GM19043 (cell line): ENCODE results near the gene MDFI.

ENCODE experiments used
- ATAC-seq: cut with Tn5 transposase; IDR thresholded peaks from one replicate; pipeline ENCODE4 v1.9.1; 2021; ENCODE audit warnings: low read depth; ENCODE audit not compliant: unreplicated experiment

The MDFI gene, protein sequence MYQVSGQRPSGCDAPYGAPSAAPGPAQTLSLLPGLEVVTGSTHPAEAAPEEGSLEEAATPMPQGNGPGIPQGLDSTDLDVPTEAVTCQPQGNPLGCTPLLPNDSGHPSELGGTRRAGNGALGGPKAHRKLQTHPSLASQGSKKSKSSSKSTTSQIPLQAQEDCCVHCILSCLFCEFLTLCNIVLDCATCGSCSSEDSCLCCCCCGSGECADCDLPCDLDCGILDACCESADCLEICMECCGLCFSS

DNA sequence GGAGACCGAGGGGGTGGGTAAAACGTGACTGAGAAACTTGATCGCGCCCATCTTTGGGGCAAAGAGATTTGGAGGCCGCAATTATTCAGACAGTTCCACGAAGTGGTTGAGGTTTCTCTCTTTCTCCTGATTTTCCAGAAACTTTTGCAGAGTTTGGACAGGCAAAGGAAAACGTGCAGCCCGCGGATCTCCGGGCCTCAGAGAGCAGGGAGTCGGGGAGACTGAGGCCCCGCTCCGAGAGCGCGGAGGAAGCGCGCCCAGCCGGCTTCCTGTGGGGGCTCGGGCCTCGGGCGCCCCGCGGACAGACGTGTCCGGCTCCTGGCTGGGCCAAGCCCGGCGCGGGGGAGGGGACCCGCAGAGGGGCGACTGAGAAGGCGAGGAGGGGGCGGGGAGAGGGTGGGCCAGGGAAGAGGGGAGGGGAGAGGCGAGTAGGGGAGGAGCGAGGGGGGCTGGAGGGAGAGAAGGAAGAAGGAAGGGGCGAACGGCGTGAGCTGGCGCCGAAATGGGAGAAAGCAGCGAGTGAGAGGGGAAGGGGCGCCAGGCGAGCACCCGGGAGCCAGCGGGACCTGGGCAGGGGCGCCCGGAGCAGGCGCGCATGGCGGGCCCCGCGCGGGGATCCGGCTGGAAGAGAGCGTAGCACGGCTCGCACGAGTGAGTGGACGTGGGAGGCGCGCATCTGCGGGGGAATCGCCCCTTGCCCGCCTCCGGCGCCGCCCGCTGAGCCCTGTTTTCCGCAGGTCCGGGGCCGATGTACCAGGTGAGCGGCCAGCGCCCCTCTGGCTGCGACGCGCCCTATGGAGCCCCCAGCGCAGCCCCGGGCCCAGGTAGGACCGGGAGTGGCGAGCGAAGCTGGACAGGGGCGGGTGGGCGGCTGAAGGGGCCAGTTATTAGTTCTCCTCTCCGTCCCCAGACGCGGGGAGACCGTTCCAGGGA lies at the start of gene MDFI:
MDFI (plus strand) TSS at position 467 of the 933 bp plus-strand sequence; CDS start at position 749, 282 bp downstream.
- ATAC-seq, result no peak

DNA sequence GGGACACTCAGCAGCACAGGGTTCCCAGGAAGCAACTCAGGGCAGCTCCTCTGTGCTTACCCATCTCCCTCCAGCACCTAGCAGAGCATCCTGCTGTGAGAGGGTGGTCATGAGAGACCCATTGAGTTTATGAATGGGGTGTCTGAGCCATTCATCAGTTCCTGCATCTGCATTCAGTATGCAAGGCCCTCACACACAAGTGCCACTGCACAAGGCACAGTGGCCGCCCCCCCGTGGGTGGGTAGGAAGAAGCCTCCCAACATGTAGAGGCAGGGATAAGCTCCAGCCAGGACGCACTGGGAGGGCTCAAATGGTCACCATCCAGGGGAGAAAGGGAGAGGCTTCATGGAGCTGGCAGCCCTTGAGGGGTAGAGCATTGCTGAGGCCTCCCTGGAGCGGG lies 49.0 kb upstream of the MDFI start:
- ATAC-seq, result no peak

DNA sequence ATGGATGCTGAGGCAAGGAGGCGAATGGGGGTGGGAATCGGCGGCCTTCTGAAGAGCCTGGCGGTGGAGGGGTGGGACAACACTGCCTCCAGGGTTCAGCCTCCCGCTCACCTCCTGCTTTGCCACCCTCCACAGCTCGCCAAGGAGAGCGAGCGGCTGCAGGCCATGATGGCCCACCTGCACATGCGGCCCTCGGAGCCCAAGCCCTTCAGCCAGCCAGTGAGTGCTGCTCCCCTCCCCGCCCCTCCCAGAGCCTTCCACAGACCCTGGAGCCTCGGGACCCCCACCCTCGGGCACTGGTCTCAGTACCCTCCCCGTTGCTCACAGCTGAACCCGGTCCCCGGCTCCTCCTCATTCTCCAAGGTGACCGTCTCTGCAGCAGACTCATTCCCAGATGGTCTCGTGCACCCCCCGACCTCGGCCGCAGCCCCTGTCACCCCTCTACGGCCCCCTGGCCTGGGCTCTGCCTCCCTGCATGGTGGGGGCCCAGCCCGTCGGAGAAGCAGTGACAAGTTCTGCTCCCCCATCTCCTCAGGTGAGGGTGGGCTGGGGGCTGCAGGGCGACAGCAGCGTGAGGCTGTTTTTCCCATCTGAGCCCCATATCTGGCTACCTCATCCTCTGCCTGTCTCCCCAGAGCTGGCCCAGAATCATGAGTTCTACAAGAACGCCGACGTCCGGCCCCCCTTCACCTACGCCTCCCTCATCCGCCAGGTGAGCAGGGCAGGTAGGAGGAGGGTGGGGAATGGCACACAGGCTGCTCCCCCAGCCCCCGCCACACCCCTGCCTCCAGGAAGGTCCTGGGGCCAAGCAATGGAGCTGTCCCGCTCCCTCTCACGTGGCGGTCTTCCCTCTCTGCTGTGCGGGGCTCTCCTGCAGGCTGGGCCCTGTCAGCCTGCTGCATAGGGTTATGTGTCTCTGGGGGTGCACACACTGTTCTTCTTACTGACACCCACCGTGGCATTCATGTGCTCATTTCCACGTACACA lies 48.3 kb upstream of the MDFI start:
- no peak for ATAC-seq

DNA sequence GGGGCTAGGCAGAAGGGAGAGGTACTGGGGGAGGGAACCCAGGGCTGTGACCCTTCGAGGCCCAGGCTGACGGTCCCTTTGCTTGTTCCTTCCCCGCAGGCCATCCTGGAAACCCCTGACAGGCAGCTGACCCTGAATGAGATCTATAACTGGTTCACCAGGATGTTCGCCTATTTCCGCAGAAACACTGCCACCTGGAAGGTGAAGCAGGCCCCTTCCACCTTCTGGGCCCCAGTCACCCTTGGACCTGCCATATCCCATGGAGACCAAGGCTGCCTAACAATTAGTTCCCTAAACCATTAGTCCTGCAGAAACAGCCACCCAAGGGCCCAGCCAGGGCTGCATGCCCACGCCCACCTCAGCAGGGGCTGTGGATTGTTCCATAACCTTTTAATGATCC lies 47.1 kb upstream of the MDFI start:
- no peak for ATAC-seq

DNA sequence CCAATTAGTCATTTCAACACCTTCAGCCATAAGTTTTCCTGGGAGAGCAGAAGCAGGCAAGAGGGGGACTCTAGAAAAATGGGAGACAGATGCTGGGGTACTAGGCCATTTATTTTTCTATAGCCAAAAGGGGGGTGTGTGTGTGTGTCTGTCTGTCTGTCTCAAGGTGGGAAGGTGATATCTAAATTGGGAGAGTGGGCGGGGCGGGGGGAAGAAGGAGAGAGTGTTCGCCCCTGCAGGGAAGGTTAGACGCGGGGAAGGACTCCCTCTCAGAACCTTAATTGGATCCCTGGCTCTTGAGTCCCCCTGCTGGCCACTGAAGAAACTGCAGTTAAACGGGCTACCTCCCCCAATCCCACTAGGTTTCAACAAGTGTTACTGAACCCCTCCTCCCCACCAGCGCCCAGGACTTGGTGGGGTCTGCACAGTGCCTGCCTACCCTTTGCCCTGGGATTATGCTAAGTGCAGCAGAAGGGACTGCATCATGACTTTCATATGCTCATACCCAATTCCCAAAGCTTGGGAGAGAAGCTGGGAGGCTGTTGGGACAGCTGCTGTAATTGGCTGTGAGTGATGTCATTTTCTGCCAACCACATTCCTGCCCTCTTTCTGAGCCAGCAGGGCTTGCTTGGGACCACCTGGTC lies 46.3 kb upstream of the MDFI start:
- ATAC-seq, result no peak

DNA sequence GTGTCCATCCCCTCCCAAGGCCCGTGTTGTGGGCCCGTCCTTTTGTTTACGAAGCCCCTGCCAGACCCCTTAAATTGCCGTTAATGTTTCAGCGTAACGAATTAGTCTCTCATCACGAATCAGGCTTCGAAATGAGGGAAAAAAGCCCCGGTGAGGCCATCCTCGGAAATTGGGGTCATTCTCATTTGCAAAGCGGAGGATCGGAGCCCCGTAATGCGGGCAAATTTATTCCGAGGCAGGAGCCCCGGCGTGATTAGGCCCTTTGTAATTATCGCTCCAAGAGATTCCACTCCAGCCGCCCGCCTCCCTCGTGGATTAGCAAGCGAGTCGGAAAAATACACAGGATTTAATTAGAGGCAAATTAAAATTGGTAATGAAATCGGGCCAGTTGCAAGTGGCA lies 44.9 kb upstream of the MDFI start:
- ATAC-seq, result no peak

DNA sequence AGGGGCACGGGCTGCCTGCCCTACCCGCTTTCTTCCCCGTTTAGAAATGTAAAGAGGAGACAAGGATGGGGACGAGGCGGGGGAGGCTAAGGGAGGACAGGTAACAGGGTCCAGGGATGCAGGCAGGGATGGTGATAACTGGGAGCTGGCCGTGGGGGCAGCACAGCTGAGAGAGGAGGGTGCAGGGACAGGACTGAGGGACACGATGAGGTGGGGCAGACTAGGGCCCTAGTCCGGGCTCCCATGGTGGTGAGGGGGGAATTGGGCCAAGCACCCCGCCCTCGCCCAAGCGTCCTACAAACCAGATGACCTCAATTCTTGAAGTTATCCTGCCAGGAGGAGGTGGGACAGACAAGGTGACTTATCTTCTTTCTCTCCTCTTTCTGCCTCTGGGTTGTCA lies 44.4 kb upstream of the MDFI start:
- no peak for ATAC-seq

DNA sequence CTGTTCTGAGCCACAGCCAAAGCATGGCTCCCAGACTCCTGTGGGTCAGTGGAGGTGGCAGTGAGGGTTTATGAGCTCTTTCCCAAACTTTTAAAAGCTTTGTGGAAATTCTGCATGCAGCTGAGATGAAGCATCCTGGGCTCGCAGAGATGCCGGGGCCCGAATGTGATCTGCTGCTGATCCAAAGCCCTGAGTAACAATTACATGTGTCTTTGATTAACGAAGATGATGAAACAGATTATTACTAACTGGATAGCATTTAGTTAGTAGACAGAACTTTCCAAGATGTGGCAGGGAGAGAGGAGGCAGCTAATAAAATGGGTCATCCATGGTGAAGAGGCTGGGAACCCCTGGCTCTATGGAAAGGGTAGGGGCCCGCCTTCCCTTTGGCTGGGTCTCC lies 43.9 kb upstream of the MDFI start:
- no peak for ATAC-seq

DNA sequence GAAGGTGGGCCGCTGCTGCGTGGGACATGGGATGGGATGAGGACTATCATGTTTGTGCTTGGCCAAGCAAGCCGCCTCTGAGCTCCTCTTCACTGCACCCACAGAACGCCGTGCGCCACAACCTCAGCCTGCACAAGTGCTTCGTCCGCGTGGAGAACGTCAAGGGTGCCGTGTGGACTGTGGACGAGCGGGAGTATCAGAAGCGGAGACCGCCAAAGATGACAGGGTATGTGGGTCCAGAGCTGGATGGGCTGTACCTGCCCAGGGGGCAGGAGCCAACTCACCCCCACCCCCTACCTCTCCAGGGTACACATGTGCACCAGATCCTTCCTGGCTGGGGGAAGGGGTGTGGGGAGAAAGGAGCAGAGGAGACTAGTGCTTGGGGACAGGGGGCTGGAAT lies 43.5 kb upstream of the MDFI start:
- no peak for ATAC-seq

DNA sequence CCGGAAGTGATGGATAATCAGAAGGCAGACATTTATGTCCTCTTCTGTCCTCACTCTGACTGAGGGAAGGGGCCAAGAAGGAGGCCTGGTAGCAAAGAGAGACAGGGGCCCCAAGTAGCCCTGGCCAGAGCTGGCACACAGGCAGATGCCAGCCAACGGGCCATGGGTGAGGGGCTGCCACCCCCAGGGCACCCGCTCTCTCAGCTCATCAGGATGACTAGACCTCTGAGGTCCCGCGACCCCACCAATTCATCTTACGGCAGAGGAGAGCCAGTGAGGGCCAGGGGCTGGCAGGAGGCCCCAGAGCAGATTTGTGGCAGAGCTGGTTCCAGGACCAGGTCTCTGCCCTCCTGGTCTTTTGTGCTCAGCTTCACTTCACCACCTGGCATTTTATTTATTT lies 43.1 kb upstream of the MDFI start:
- no peak for ATAC-seq

DNA sequence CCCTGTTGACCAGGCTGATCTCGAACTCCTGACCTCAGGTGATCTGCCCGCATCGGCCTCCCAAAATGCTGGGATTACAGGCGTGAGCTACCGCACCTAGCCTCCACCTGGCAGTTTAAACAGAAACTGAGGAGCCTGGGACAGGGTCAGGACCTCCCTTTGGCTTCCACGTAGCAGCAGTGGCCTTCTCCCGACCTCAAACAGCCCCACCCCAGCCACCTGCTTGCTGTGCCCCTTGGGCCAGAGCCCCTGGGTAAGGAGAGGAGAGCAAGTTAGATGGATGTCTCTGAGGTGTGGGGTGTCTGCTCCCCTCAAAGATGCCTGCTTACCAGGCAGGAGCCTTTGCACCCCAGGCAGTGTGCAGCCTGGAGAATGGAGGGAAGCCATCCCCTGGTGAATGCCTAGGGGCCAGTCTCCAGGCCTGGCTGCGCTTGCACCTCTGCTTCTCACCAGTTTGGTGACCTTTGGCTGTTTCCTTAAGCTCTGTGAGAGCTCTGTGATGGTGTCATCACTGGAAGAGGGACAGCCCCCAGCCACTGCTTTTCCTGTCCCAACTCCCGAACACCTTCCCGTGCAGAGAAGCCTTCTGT lies 42.1 kb upstream of the MDFI start:
- ATAC-seq, result no peak

DNA sequence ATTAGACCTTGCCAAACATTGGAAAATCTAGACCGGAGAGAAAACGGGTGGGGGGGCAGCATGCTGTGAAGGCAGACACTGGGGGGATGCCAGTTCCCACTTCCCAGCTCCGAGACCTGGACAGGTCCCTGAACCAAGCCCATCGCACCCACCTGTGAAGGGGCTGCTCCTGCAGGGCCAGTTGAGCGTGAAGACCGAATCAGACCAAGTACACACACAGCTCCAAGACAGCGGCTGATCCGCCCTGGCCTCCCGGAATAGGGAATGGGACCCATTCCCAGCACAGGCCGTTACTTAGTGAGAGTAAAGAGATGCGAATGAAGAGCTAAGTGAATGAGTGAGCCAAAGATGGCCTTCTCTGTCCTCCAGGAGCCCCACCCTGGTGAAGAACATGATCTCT lies 41.5 kb upstream of the MDFI start:
- ATAC-seq, result no peak

DNA sequence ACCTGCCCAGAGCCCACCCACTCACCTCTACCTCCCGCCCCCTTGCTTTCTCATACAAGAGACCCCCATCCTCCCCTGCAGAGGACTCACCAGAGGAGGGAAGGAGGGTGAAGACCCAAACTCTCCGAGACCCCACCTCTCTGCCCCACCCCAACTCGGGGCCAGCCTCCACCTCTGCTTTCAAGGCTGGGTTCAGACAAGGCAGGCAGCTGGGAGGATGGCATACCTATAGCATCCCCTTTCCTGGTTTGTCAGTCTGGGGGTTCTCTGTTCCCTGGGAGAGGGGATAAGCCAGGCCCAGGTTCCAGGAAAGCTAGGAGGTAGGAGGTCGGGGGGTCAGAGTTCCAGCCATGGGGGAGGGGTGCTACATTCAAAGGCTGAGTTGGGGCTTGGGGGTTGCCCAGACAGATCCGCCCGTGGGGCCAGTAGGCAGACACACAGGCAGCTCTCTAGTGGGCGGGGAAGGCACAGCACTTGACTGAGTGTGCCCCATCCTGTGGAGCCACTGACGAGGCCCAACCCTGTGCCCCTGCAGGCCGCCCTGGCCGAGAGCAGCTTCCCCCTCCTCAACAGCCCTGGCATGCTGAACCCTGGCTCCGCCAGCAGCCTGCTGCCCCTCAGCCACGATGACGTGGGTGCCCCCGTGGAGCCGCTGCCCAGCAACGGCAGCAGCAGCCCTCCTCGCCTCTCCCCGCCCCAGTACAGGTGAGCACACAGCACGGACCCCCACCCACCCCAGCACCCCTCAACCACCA lies 40.8 kb upstream of the MDFI start:
- ATAC-seq, result no peak

DNA sequence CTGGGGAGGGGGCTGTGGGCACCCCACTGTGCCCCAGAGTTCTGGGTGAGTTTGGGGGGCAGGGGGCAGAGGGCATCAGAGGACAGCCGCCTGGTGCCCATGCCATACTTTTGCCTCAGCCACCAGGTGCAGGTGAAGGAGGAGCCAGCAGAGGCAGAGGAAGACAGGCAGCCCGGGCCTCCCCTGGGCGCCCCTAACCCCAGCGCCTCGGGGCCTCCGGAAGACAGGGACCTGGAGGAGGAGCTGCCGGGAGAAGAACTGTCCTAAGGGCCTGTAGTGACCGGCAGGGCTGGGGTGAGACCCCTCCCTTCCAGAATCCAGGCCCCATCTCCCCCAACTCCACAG lies 39.6 kb upstream of the MDFI start:
- no peak for ATAC-seq

DNA sequence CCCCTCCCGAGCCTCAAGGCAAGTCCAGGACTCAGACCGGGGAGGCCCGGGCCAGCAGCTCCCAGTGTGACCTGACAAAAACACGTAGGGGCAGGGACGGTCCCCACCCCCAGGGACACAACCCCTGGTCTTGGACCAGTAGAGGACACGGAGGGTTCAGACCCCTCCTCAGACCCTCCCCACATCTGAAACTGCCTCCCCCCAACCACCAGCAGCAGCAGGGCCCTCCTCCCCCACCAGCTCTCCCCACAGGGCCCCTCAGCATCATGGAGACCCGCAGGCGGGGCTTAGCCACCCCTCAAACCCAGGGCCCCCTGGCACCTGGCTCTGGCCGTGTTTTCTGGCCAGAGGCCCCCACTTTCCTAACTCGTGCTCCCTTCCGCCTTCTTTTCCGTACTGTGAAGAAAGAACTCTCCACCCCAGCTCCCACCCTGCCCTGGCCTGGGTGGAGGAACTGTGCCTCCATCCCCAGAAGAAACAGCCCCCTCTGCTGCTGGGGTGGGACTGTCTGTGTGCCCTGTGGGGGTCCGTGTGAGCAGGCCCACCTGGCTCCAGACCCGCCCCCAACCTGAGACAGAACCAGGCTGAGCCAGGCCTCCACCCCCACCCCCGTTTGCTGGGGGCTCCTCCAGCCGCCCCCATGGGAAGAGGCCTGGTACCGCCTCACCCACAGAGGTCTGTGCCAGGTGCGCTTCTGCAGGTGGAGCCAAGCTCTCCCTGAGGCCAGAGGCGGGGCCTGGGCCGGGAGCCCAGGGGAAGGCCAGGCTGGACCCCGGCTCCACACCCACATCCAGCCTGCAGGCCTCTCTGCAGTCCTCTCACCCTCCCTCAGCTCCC lies 39.0 kb upstream of the MDFI start:
- ATAC-seq, result no peak

DNA sequence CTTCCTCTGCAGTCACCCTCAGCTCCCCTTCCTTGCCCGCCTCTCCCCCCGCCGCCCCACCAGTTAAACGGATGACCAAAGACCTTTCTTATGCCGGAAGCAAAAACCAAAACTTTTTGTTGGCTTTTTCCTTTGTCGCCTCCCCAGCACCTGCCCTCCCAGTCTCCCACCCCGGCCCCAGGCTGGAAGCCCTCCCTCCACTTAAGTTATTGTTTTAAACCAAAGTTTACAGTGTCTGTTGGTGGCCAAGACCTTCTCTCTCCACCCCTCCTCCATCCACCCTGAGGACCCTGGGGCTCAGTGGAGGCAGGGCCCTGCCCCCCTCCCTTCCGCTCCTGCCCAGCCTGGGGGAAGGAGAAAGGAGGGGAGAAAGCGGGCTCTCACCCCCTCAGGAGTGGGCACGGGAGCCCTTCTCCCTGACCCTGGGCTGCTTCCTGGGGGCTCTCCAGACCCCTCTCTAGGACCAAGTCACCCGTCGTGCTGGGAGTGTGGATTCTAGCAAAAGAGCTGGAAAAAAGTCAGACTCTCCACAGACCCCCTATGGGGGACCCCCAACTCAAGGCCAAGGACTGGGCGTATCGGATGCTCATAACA lies 38.3 kb upstream of the MDFI start:
- no peak for ATAC-seq

DNA sequence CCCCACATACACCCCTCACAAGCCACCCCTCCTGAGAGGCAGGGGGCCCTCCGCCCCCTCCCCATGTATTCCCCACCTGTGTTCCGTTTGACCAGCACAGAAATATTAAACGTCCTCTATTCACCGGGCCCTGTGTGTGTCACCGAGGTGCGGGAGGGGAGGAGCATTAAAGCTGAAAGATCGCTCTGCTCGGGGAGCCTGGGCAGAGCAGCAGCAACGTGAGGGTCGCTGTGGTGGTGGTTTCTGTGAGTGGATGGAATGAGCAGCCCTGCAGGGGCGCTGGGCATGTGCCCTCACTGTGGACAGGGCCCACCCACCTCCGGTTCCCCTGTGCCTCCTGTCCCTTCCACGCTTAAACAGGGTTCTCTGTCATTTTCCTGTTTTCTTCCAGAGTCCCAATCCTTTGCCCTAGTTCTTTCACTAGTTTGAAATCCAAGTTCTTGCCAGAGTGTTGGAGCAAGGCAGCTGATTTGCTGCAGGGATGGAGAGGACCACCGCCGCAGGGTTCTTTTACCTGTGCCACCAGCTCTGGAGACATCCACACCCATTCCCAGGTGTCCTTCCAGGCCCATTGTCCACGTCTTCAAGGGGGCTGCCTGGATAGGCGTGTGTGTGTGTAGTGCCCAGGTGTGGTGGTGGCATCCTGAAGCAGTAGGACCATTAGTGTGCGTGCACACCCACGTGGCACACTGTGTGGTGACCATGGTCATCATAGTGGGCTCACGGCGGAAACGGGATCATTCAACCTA lies 37.6 kb upstream of the MDFI start:
- no peak for ATAC-seq

DNA sequence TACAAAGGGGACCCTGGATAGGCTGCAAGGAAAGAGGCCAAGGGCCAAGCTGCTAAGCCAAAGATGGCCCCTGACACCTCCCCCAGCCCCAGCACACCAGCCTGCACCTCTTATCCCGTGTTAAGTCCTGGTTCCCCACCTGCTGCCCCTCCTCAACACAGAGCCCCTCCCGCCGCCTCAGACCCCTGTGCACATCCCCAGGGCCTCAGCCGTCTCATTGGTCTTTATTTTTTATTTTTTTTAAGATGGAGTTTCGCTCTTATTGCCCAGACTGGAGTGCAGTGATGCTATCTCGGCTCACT lies 37.1 kb upstream of the MDFI start:
- ATAC-seq, result no peak
